IPS-15b (cell line): ENCODE measurements around the gene MBNL1.

Experiments
- H3K27me3 ChIP-seq: one replicate; pipeline ENCODE4 v1.6.1; 2013; ENCODE audit warnings: low read length; ENCODE audit not compliant: control insufficient read depth, insufficient read depth
- H3K36me3 ChIP-seq: one replicate; pipeline ENCODE4 v1.6.1; 2013; ENCODE audit warnings: low read length; ENCODE audit not compliant: control insufficient read depth, insufficient read depth
- H3K4me1 ChIP-seq: one replicate; pipeline ENCODE4 v1.6.1; 2013; ENCODE audit warnings: mild to moderate bottlenecking, low read length; ENCODE audit not compliant: control insufficient read depth, insufficient read depth
- H3K4me3 ChIP-seq: one replicate; pipeline ENCODE4 v1.5.1; 2013; ENCODE audit warnings: low read depth, low read length
- H3K9ac ChIP-seq: one replicate; pipeline ENCODE4 v1.6.1; 2013; ENCODE audit warnings: low read depth, mild to moderate bottlenecking, low read length
- H3K9me3 ChIP-seq: one replicate; pipeline ENCODE4 v1.6.1; 2013; ENCODE audit warnings: mild to moderate bottlenecking, low read length; ENCODE audit not compliant: control insufficient read depth, insufficient read depth

The MBNL1 gene

GRCh38 chr3:152304160-152304559 is 35.4 kb downstream of the MBNL1 start:
- no peaks in the 10 kb centered on the region for H3K9me3 ChIP-seq
- H3K9ac ChIP-seq = no peak overlapping the region
- peaks cover 43% of the 10 kb centered on the region for H3K4me1 ChIP-seq
- H3K4me3 ChIP-seq = no peak overlapping the region
- no peaks in the 10 kb centered on the region for H3K36me3 ChIP-seq
- H3K27me3 ChIP-seq = no peaks in the 10 kb centered on the region

GRCh38 chr3:152305075-152305474 is 36.3 kb downstream of the MBNL1 start:
- H3K9me3 ChIP-seq = no peaks in the 10 kb centered on the region
- H3K36me3 ChIP-seq = no peaks in the 10 kb centered on the region
- no peak overlapping the region for H3K9ac ChIP-seq
- H3K27me3 ChIP-seq = no peaks in the 10 kb centered on the region
- H3K4me1 ChIP-seq = peaks cover 37% of the 10 kb centered on the region
- H3K4me3 ChIP-seq = no peak overlapping the region

GRCh38 chr3:152307829-152308474 is 39.2 kb downstream of the MBNL1 start:
- Histone ChIP-seq H3K4me1 (peaks cover 21% of the 10 kb centered on the region), H3K27me3 (no peaks in the 10 kb centered on the region), H3K9me3 (no peaks in the 10 kb centered on the region), H3K9ac (no peak overlapping the region), H3K4me3 (no peak overlapping the region), H3K36me3 (no peaks in the 10 kb centered on the region)

- H3K36me3 ChIP-seq = no peaks in the 10 kb centered on the region
- H3K9ac ChIP-seq = no peak overlapping the region
- no peak overlapping the region for H3K4me3 ChIP-seq
- H3K9me3 ChIP-seq = no peaks in the 10 kb centered on the region
- peaks cover 21% of the 10 kb centered on the region for H3K4me1 ChIP-seq
- H3K27me3 ChIP-seq = no peaks in the 10 kb centered on the region
These were observed 39.7 kb downstream of the MBNL1 start for GRCh38 chr3:152308475-152308844.

- Histone ChIP-seq H3K4me3 (no peak overlapping the region), H3K27me3 (no peaks in the 10 kb centered on the region), H3K9ac (no peak overlapping the region), H3K4me1 (peaks cover 19% of the 10 kb centered on the region), H3K36me3 (no peaks in the 10 kb centered on the region), H3K9me3 (no peaks in the 10 kb centered on the region)
These were observed 40.3 kb downstream of the MBNL1 start for GRCh38 chr3:152309031-152309430.

- Histone ChIP-seq H3K4me1 (peaks cover 19% of the 10 kb centered on the region), H3K36me3 (no peaks in the 10 kb centered on the region), H3K9me3 (no peaks in the 10 kb centered on the region), H3K27me3 (no peaks in the 10 kb centered on the region), H3K4me3 (no peak overlapping the region), H3K9ac (no peak overlapping the region)
These were observed 41.0 kb downstream of the MBNL1 start for GRCh38 chr3:152309535-152310307.

GRCh38 chr3:152313430-152313829 is 44.7 kb downstream of the MBNL1 start:
- Histone ChIP-seq H3K9me3 (no peaks in the 10 kb centered on the region), H3K9ac (no peak overlapping the region), H3K27me3 (no peaks in the 10 kb centered on the region), H3K4me1 (peaks cover 5% of the 10 kb centered on the region), H3K4me3 (no peak overlapping the region), H3K36me3 (no peaks in the 10 kb centered on the region)

GRCh38 chr3:152313914-152314313 is 45.2 kb downstream of the MBNL1 start:
- Histone ChIP-seq H3K4me3 (no peak overlapping the region), H3K36me3 (no peaks in the 10 kb centered on the region), H3K27me3 (no peaks in the 10 kb centered on the region), H3K9me3 (no peaks in the 10 kb centered on the region), H3K9ac (no peak overlapping the region), H3K4me1 (peaks cover 5% of the 10 kb centered on the region)

GRCh38 chr3:152314677-152315353 is 46.1 kb downstream of the MBNL1 start:
- Histone ChIP-seq H3K4me3 (no peak overlapping the region), H3K9me3 (no peaks in the 10 kb centered on the region), H3K36me3 (no peaks in the 10 kb centered on the region), H3K9ac (no peak overlapping the region), H3K4me1 (peaks cover 4% of the 10 kb centered on the region), H3K27me3 (no peaks in the 10 kb centered on the region)

- H3K36me3 ChIP-seq = no peaks in the 10 kb centered on the region
- peaks cover 4% of the 10 kb centered on the region for H3K4me1 ChIP-seq
- H3K4me3 ChIP-seq = no peak overlapping the region
- no peaks in the 10 kb centered on the region for H3K9me3 ChIP-seq
- no peak overlapping the region for H3K9ac ChIP-seq
- no peaks in the 10 kb centered on the region for H3K27me3 ChIP-seq
These were observed 46.9 kb downstream of the MBNL1 start for GRCh38 chr3:152315623-152316022.

GRCh38 chr3:152316318-152316717 is 47.6 kb downstream of the MBNL1 start:
- H3K36me3 ChIP-seq = no peaks in the 10 kb centered on the region
- H3K9ac ChIP-seq = no peak overlapping the region
- H3K9me3 ChIP-seq = no peaks in the 10 kb centered on the region
- no peaks in the 10 kb centered on the region for H3K27me3 ChIP-seq
- no peak overlapping the region for H3K4me3 ChIP-seq
- peaks cover 4% of the 10 kb centered on the region for H3K4me1 ChIP-seq

- Histone ChIP-seq H3K4me1 (peaks cover 4% of the 10 kb centered on the region), H3K9me3 (no peaks in the 10 kb centered on the region), H3K27me3 (no peaks in the 10 kb centered on the region), H3K4me3 (no peak overlapping the region), H3K36me3 (no peaks in the 10 kb centered on the region), H3K9ac (no peak overlapping the region)
These were observed 48.5 kb downstream of the MBNL1 start for GRCh38 chr3:152317184-152317583.
